SU-DHL-6 (cell line): ENCODE measurements around the gene MBLAC1.

Source experiments
- CTCF ChIP-seq: fragments of 200-600 bp; sonication (generic); IDR thresholded peaks from one replicate; pipeline ENCODE4 v1.5.1; 2017; ENCODE audit warnings: antibody characterized with exemption, mild to moderate bottlenecking, low read length, moderate library complexity; ENCODE audit not compliant: insufficient read depth, poor library complexity, severe bottlenecking
- EZH2phosphoT487 ChIP-seq: fragments of 200-600 bp; sonication (generic), shearing (Covaris generic); conservative IDR thresholded peaks from 2 replicates; pipeline ENCODE4 v1.6.1; 2018; ENCODE audit warnings: mild to moderate bottlenecking, antibody characterized with exemption, low read length, moderate library complexity, mixed read lengths

GRCh38 chr7:100154651-100155491, 28.1 kb downstream of the MBLAC1 start:
- no peak for TF ChIP-seq CTCF
- TF ChIP-seq EZH2phosphoT487: no peak
